Kidney epithelial cell (primary cell): ENCODE measurements around the gene SYNC. TPM values are rescaled to one million over a fixed set of nuclear protein-coding genes. Genes with fewer than 3 reads are reported as not detected.

Experiments used
- DNase-seq: peaks from one replicate; pipeline ENCODE4 v3.0.0-alpha.2; 2010; ENCODE audit warnings: low read depth
- H3K27me3 ChIP-seq: 2 replicates; pipeline ENCODE4 v1.6.0; 2011; ENCODE audit warnings: low read length; ENCODE audit not compliant: control insufficient read depth, insufficient read depth
- H3K36me3 ChIP-seq: 2 replicates; pipeline ENCODE4 v1.5.1; 2011; ENCODE audit warnings: low read length; ENCODE audit not compliant: control insufficient read depth, insufficient read depth
- H3K4me3 ChIP-seq: 2 replicates; pipeline ENCODE4 v1.5.1; 2011; ENCODE audit warnings: low read depth, mild to moderate bottlenecking, control low read depth, low read length
- total RNA-seq: library from RNA; depleted of rRNA; stranded (reverse); fragments of >200 nt; gene quantifications from 2 replicates; pipeline ENCODE4 v1.2.3, GENCODE V29; 2015
- TF ChIP-seq, protein P1 (sequence below): IDR thresholded peaks from 2 replicates; pipeline ENCODE4 v1.5.1; 2011; ENCODE audit warnings: mild to moderate bottlenecking, moderate library complexity, low read length, control low read depth, inconsistent platforms; ENCODE audit not compliant: insufficient read depth, poor library complexity, severe bottlenecking

Gene SYNC
- total RNA-seq, 1 donor from 2014 or later: 3.8 TPM

DNA sequence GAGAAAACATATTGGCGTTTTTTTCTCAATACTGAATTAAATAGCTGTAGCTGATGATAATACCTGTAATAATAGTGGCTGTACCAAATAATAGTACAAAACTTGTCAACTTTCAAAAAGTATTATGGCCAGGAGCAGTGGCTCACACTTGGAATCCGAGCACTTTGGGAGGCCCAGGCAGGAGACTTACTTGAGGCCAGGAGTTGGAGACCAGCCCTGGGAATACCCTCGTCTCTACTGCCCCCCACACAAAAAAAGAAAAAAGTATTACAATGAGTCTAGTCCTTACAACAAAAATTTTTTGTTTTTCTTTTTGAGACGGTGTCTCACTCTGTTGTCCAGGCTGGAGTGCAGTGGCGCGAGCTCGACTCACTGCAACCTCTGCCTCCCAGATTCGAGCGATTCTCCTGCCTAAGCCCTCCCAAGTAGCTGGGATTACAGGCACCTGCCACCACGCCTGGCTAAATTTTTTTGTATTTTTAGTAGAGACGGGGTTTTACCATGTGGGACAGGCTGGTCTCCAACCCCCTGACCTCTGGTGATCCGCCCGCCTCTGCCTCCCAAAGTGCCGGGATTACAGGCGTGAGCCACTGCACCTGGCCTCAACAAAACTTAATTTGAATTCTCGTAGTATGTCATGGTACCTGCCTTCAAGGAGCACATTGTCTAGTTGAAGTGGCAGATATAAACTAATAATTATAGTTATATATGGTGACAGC is 50.2 kb downstream of the SYNC start:
- H3K4me3 ChIP-seq: peak overlapping the region; percentile 91
- DNase-seq: no peak
- H3K36me3 ChIP-seq: peaks cover 4% of the 10 kb centered on the region
- TF ChIP-seq, protein P1, sequence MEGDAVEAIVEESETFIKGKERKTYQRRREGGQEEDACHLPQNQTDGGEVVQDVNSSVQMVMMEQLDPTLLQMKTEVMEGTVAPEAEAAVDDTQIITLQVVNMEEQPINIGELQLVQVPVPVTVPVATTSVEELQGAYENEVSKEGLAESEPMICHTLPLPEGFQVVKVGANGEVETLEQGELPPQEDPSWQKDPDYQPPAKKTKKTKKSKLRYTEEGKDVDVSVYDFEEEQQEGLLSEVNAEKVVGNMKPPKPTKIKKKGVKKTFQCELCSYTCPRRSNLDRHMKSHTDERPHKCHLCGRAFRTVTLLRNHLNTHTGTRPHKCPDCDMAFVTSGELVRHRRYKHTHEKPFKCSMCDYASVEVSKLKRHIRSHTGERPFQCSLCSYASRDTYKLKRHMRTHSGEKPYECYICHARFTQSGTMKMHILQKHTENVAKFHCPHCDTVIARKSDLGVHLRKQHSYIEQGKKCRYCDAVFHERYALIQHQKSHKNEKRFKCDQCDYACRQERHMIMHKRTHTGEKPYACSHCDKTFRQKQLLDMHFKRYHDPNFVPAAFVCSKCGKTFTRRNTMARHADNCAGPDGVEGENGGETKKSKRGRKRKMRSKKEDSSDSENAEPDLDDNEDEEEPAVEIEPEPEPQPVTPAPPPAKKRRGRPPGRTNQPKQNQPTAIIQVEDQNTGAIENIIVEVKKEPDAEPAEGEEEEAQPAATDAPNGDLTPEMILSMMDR: no peak
- no peaks in the 10 kb centered on the region for H3K27me3 ChIP-seq

DNA sequence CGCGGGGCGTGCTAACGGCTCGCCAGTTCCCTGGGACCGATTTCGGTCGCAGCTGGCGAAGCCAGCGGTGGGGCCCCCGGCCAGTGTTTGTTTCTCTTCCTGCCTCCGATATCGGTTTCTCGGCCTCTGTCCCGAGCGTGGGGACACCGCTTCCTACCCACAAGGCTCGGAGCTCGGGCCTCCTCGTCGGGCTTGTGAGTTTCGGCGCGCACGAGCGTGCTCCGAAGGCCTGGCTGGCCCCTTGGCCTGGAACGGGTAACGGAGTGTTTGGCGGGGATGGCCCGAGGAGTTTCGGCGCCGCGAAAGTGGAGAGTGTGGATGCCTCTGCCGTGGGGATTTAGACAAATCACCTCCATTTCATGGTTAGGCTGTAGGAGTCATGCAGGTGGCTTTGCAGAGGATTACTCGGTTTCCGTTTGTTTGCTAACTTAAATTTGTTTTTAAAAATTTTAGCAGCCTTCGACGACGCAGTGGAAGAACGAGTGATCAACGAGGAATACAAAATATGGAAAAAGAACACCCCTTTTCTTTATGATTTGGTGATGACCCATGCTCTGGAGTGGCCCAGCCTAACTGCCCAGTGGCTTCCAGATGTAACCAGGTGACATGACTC is 51.0 kb downstream of the SYNC start:
- H3K4me3 ChIP-seq: peak overlapping the region; percentile 91
- H3K27me3 ChIP-seq: no peaks in the 10 kb centered on the region
- TF ChIP-seq, protein P1: no peak
- H3K36me3 ChIP-seq: peaks cover 4% of the 10 kb centered on the region
- DNase-seq: peak; percentile 1

DNA sequence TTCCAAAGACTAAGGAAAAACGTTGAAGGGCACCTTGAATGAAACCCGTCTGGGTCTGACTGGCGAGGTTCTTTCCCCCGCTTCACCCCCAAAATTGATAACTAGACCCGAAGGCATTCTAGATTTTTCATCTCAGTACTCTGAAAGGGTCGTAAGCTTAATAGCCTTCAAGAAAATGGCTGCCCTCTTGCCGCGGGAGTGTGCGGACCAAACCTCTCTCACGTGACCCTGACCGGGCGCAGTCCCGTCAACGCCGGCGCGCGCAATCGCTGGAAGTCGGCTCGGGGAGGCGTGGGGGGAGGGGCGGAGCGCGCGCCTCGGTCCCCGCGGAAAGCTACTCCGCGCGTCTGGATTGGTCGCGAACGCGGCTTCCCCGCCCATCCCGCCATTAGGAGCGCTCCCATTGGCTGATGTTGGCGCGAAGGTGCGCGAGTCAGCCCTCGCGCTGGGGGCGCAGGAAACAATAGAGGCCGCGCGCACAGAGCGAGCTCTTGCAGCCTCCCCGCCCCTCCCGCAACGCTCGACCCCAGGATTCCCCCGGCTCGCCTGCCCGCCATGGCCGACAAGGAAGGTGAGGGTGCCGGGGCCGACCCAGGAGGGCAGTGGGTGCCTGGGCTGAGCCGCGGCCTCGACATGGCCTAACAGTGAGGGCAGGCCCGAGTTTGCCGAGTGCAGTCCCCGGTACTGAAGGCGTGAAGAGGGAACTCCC is 51.7 kb downstream of the SYNC start, which contains the start of gene RBBP4:
RBBP4 (plus strand) TSS at position 457 of the 709 bp plus-strand sequence; CDS start at position 556, 99 bp downstream.
- H3K36me3 ChIP-seq: peaks cover 4% of the 10 kb centered on the region
- TF ChIP-seq, protein P1: no peak
- peak; percentile 80 for DNase-seq
- H3K4me3 ChIP-seq: peak within 1 kb of the TSS; percentile 91
- H3K27me3 ChIP-seq: no peaks in the 10 kb centered on the region

DNA sequence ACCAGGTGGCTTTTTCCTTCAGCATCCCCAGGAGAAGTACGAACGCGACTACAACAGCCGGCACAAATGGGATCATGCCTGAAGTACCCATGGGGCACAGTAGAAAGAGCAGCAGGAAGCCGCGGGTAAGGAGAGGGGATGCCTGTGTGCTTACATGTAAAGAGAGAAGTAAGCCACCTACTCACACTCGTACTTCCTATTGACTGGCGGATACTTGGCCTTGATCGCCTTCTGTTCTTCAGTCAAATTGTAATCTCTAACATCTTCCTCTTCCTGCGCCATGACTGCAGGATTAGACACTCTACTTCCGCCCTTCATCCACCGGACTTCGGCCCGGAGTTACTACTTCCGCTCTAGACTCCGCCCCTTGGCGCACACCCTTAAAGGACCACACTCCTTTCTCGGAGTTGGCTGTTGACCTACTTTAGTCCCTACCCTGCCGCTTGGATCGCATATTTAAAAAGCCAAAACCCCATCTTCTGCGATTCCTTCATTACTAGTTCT is 52.3 kb downstream of the SYNC start, which contains the start of gene ZBTB8OS:
ZBTB8OS (minus strand) TSS at position 303 of the 504 bp plus-strand sequence; CDS start at position 282, 21 bp downstream.
- peak; percentile 82 for DNase-seq
- H3K4me3 ChIP-seq: peak within 1 kb of the TSS; percentile 91
- TF ChIP-seq, protein P1: no peak
- peaks cover 4% of the 10 kb centered on the region for H3K36me3 ChIP-seq
- H3K27me3 ChIP-seq: no peaks in the 10 kb centered on the region

DNA sequence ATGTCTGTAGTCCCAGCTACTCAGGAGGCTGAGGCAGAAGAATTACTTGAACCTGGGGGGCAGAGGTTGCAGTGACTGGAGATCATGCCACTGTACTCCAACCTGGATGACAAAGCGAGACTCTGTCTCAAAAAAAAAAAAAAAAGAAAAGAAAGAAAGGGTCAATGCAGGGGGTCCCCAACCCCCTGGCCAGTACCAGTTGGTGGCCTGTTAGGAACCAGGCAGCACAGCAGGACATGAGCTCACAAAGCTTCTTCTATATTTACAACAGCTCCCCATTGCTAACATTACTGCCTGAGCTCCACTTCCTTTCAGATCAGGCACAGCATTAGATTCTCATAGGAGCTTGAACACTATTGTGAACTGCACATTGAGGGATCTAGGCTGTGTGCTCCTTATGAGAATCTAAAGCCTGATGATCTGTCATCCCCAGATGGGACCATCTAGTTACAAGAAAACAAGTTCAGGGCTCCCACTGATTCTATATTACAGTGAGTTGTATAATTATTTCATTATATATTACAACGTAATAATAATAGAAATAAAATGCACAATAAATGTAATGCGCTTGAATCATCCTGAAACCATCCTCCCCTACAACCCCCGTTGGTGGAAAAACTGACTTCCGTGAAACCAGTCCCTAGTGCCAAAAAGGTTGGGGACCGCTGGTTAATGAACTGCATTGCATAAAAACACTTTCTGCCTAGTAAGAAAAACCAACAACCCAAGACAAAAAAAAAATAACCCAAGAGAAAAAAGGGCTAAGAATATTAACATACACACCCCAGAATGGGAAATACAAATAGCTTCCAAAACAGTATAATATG is 55.0 kb downstream of the SYNC start:
- no peak for DNase-seq
- TF ChIP-seq, protein P1: no peak

More for the DNA sequence above, 55.0 kb downstream of the SYNC start:
- Histone ChIP-seq H3K4me3 (no peak overlapping the region), H3K36me3 (no peaks in the 10 kb centered on the region), H3K27me3 (no peaks in the 10 kb centered on the region)
